GM19099 (cell line): ENCODE data around the gene REPS1.
A peak's percentile ranks its signal among the peaks of the same experiment; 100 is the strongest.

Experiments used
- POLR2A ChIP-seq: IDR thresholded peaks from 3 replicates; pipeline ENCODE4 v1.6.1; 2011; ENCODE audit warnings: low read depth; ENCODE audit not compliant: insufficient read length; ENCODE audit errors: extremely low read depth

The REPS1 gene, protein sequence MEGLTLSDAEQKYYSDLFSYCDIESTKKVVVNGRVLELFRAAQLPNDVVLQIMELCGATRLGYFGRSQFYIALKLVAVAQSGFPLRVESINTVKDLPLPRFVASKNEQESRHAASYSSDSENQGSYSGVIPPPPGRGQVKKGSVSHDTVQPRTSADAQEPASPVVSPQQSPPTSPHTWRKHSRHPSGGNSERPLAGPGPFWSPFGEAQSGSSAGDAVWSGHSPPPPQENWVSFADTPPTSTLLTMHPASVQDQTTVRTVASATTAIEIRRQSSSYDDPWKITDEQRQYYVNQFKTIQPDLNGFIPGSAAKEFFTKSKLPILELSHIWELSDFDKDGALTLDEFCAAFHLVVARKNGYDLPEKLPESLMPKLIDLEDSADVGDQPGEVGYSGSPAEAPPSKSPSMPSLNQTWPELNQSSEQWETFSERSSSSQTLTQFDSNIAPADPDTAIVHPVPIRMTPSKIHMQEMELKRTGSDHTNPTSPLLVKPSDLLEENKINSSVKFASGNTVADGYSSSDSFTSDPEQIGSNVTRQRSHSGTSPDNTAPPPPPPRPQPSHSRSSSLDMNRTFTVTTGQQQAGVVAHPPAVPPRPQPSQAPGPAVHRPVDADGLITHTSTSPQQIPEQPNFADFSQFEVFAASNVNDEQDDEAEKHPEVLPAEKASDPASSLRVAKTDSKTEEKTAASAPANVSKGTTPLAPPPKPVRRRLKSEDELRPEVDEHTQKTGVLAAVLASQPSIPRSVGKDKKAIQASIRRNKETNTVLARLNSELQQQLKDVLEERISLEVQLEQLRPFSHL

DNA sequence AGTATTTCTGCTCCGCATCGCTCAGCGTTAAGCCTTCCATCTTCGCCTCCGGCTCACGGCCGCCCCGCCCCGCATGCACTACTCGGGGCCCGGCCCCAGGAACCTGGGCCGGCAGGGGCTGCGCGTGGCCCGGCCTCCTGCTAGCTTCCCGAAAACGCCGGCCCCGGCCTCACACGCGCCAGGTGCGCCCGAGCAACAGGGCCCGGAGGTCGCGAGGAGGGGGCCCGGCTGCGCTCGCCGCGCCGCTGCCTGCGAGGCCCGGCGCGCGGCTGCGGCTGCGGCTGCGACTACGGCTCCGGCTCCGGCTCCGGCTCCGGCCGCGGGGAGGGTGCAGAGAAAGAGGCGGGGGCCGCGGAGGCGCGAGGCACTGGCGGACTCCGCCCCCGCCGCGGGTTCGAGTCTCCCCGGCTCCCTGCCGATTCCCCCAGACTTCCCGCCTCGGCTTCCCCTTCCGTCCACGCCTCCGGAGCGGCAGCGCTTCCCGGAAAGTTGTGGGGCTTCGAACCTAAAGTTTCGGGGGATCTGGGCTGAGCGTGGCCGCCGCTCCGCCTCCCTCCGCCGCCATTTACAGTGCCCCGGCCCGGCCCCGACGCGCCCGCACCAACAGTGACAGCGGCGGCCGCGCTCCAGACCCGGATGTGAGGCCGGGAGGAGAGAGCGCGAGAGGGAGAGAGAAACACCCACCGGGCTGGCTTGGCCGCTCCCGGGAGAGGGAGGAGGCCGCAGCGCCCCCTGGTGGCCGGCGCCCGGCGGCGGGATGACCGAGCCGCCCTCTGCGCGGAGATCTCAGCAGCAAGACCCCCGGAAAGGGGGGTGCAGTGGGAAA, at the start of gene REPS1:
Gene REPS1 (minus strand): TSS at position 611 of the 826 bp plus-strand sequence. CDS start 571 bp downstream, at position 40.
- TF ChIP-seq POLR2A, result peak; percentile 90

DNA sequence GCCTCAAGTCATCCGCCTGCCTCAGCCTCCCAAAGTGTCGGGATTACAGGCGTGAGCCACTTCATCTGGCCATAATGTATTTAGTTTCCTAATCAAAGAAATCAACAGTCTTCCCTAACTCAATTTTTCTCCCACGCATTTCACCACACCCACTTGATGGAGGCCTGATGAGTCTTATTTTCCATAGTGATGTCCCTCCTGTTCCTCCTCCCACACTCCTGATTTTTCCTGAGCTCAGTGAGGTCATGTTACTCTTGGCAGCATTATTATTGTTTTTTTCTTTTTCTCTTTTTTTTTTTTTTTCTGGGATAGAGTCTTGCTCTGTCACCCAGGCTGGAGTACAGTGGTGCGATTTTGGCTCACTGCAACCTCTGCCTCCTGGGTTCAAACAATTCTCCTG, 49.4 kb upstream of the REPS1 start:
- TF ChIP-seq POLR2A, result no peak

DNA sequence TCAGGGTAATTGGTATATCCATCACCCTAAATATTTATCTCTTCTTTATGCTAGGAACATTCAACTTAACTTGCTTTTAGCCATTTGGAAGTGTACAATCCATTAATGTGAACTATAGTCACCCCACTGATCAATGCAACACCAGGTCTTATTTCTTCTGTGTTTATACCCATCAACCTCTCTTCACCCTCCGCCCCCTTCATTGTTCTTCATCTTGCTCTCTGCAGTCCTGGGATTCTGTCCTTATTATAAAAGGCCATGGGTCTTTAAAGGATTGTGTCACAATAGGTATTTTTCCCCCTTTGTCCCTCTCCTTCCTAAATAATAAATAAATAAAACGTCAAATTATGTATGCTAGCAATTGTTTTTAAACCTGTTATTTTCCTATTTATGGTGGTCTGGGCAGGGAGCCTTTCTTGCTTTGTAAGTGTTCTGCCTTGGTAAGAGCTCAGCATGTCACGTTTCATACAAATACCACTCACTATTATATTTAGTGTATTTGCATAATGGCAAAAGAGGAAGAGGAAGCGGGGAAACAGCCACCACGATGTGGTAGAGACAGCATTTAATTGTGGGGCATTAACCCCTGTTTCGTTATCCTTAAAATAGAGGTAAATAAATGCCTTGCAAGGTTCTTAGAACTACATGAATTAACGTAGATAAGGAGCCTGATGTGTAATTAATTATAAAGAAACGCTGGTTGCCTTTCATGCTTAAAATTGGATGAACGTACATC, 42.3 kb upstream of the REPS1 start:
- TF ChIP-seq POLR2A, result peak; percentile 28

DNA sequence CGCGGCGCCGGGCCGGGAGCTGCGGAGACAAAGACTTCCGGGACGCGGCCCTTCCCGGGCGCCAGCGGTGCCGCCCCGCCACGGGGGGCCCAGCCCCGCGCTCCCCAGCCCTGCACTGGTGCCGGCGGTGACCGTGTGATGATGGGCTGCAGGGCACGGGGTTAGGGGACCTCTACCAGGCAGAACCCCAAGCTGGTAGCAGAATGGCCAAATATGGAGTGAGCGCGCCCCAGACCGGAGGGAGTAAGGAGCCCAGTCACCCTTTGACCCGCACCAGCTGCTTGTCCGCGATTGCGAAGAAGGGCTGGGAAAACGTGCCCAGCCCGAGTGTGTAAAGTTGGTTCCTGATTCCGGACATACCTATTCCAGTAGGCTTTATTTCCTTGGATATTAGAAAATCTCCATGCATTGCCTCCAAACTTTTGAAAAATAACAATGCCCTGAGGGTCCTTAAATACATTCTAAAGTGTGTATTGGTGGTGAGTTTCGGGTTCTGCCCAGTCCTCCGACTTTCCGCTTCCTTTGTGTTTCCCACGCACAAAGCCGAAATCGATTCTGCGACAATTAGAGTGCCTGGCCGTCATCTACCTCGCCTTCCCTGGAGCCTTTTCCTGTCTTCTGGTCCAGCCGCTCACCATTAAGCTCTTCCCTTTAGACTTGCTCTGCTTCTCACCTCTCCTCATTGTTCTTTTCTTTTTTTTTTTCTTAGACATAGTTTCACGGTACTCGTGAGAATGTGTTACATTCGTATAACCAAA, 41.6 kb upstream of the REPS1 start:
- TF ChIP-seq POLR2A, result no peak

DNA sequence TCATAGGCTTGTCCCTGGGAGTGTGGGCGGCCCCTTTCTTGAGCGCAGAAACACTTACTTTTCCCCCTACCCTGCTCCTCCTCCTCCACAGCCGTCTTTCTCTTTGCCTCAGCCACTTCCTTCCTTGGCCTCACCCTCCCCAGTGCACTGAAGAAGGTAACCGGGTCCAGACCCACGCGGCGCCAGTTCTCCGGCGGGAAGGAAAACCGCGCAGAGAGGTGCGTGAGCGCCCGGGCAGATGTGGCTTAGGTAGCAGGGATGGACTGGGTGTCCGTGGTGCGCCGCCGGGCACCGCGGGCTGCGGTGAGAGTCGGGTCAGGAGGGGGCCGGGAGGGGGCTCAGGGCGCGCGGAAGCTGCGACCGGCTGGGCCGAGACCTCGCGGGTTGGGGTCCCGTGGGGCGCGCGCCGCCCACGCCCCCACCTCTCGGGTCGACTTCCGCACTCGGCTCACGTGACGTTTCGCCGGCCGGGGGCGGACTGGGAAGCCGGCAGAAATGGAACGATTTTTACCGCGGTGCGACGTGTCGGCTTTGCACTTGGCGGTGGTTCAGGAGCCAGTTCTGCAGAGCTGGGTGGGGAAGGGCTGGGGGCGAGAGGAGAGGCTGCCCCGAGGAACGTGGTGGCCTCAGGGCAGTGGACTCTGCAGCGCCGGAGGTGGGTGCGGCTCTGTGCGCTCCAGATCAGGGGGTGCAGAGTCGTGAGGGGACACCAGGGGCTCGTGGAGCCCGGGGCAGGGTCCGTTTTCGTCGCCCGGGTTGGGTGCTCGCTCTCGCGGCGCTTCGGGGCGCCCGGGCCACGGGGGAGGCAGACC, 40.8 kb upstream of the REPS1 start, which contains the start of gene ABRACL:
Gene ABRACL (plus strand): TSS at position 88 of the 812 bp plus-strand sequence. CDS start 5,416 bp downstream, outside the sequence.
- peak; percentile 66 for TF ChIP-seq POLR2A

DNA sequence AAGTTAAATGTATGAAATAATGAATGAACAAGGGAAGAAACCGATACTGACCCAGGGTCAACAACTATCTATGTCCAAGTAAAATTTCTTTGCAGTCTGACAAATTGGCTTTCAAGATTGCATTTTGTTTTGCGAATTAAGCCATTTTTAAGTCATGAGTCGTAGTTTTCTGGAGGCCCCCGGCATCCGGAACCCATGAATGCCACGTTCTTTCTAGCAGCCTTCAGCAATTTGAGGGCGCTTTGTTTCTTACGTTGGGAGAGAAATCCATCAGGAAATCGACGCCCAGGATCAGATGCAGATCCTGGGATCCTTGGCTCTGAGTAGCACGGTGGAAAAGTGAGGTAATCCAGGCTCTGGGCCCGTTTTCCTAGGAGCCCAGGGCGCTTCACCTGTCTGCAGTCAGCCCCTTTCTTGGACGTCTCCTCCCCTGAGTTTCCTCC, 40.2 kb upstream of the REPS1 start:
- no peak for TF ChIP-seq POLR2A

DNA sequence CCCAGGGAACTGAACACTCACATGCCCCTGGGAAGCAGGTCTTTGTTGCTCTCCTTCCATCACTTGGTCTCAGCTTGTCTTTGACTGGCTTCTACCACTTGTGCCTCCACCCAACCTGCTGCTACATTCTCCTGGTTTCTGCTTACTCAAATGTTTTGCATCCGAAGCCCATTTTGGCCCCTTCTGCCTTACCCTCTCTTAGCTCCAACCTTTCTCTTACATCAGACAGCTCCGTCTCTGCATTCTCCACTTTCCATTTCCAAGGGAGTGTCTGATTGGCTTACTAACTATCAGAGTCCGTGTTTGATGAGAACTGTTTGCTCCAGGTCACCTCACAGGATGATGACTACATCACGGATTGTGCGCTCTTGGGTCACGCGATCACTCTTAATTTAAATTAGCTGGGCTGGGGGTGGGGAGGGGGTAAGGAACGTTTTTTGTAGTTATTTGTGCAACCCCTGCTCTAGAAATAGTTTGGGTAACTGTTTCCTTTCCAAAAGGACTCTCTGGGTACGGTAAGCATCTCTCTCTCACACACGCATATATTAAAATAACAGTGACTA, 39.6 kb upstream of the REPS1 start:
- TF ChIP-seq POLR2A, result no peak

DNA sequence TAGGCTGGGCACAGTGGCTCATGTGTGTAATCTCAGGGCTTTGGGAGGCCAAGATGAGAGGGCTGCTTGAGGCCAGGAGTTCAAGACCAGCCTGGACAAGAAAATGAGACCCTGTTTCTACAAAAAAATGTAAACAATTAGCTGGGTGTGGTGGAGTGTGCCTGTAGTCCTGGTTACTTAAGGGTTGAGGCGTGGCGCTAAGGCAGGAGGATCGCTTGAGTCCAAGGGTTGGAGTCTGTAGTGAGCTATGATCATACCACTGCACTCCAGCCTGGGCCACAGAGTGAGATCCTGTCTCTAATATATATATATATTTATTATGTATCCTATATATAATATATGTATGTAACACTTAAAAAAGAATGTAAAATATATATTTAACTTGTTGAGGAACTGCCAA, 32.6 kb upstream of the REPS1 start:
- TF ChIP-seq POLR2A, result no peak

DNA sequence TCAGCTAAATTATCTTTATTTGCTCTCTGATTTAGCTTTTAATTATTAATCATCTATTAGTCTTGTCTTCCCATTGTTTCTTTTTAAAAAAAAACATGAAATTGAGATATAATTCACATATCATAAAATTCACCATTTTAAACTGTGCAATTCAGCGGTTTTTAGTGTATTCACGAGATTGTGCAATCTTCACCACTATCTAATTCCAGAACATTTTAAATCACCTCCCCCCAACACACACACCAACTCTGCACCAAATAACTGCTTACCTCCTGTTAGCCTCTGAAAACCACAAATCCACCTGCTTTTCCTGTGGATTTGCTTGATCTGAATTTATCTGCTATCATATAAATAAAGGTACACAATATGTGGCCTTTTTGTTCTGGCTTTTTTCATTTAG, 31.7 kb upstream of the REPS1 start:
- TF ChIP-seq POLR2A, result no peak

DNA sequence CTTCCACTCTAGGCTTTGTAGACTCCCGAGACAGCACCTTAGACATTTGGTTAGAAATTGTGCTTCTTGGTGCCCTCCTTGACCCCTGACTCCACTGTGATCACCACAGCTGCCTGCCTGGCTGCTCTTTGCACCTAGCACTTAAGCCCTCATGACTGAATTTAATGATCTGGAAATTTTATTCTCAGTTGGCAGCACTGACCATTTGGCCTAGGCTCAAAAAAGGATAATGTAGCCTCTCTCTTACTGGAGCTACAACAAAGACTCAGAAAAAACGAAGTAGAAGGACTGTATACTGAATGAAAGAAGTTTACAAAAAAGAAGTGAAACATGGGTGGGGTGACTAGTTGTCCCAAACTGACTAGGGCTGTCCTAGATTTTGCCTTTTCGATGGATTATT, 29.2 kb upstream of the REPS1 start:
- no peak for TF ChIP-seq POLR2A

DNA sequence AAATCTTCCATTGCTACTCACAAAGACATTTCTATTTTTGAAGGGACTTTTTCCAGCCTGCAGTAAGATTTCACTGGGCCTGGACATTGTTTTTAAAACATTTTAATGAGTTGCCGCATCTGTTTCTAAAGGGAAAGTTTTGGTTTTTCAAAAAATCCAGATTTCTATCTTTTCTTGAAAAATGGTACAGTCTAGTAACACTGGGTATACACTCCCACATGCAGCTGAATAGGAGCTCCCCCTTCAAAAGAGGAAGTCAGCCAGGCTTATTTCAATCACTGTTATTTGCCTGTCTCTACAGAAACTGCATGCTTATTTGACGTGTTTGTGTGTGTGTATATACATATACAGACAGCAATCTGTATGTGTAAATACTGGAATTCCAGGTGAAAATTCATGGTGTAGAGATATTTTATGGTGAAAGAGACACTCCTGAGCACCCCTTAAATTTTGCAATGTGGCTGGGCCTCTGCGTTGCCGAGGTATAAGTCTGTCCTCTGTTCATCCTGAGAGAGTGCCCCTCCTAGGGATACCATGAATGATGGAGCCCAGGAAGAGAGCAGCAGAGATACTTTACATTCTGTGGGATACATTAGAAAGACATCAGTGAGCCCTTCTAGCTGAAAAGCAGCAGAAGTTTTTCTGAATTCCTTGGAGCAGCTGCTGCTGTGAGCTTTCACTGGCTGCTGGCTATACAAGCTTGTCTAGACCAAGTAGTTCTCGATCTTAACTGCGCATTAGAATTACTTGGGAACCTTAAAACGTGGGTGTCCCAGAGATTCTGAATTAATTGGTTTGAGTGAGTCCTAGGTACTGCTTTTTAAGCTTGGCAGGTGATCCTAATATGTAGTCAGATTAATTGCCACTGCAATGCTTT, 28.5 kb upstream of the REPS1 start:
- TF ChIP-seq POLR2A, result no peak

DNA sequence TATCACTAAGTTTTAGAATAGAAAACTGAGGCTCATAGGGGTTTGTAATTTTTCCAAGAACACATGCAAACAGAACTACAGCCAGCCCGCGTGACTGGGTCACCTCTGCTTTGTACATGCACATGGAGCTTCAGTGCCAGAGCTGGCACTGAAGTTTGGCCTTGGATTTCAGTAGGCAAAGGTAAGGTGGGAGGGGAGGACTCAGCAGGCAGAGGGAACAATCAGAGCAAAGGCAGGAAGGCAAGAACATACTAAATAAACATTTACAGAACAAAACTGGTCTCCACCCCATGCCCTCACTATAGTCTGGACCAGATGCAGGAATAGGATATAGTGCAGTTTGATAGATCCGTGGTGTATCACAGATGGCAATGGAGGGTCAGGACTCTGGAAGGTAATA, 26.9 kb upstream of the REPS1 start:
- no peak for TF ChIP-seq POLR2A
